Measurements from ENCODE around the gene CNTNAP4.

Gene CNTNAP4

GRCh38 chr16:76456016-76456415 lies 178.8 kb downstream of the CNTNAP4 start:
- no peaks in the 10 kb centered on the region for H3K79me1 ChIP-seq (replicated peaks; ENCODE audit: low read length, poor library complexity, severe bottlenecking)
- no peaks in the 10 kb centered on the region for H3K4me1 ChIP-seq (ENCODE audit: control insufficient read depth, insufficient read depth, low read depth, low read length)
- H3K14ac ChIP-seq (ENCODE audit: low read length in 2 of 2) = no peak overlapping the region
- no peaks in the 10 kb centered on the region for H3K9me3 ChIP-seq (ENCODE audit: control insufficient read depth, low read length)
- no peak overlapping the region for H2BK12ac ChIP-seq (ENCODE audit: low read length in 2 of 2)
- no peak overlapping the region for H4K8ac ChIP-seq (ENCODE audit: low read length)
- H2BK15ac ChIP-seq (ENCODE audit: low read depth, poor library complexity, severe bottlenecking) = no peak overlapping the region
- no peak overlapping the region for H3K9ac ChIP-seq (ENCODE audit: low read length)
- no peaks in the 10 kb centered on the region for H3K36me3 ChIP-seq (ENCODE audit: control insufficient read depth in 1 of 2, insufficient read depth in 2 of 2, low read depth in 1 of 2, low read length in 2 of 2)
- DNase-seq = no peak
- H3K27ac ChIP-seq (ENCODE audit: low read length, poor library complexity, severe bottlenecking) = no peak overlapping the region
- H3K4ac ChIP-seq (ENCODE audit: low read depth in 1 of 2, low read length in 2 of 2) = no peak overlapping the region
- H2AFZ ChIP-seq (ENCODE audit: low read depth, low read length) = no peak overlapping the region
- H2BK5ac ChIP-seq (ENCODE audit: low read depth, low read length, poor library complexity, severe bottlenecking) = no peak overlapping the region
- no peak overlapping the region for H3K4me3 ChIP-seq (ENCODE audit: insufficient read depth in 1 of 2, low read depth in 1 of 2, low read length in 2 of 2)
- no peak overlapping the region for H2BK120ac ChIP-seq (ENCODE audit: low read depth, low read length)
- 59% methylated on average over 4 of the region's 5 CpGs for WGBS
- no peak overlapping the region for H4K91ac ChIP-seq (ENCODE audit: low read length)
- H2AK5ac ChIP-seq (ENCODE audit: low read length, severe bottlenecking) = no peak overlapping the region
- no peaks in the 10 kb centered on the region for H3K27me3 ChIP-seq (ENCODE audit: control insufficient read depth in 1 of 2, insufficient read depth in 1 of 2, low read length in 2 of 2)
- H3K4me2 ChIP-seq (ENCODE audit: low read length, poor library complexity, severe bottlenecking) = no peak overlapping the region
- H3K18ac ChIP-seq (ENCODE audit: low read depth in 1 of 2, low read length in 2 of 2) = no peak overlapping the region
- H3K23ac ChIP-seq (ENCODE audit: low read length in 2 of 2) = no peak overlapping the region

GRCh38 chr16:76459111-76459510 lies 181.9 kb downstream of the CNTNAP4 start:
- Histone ChIP-seq H3K4me2 (ENCODE audit: low read length, poor library complexity, severe bottlenecking) (no peak overlapping the region), H2BK120ac (ENCODE audit: low read depth, low read length) (no peak overlapping the region)
- 100% methylated on average over 1 of the region's 2 CpGs for WGBS

GRCh38 chr16:76461836-76462235 lies 184.6 kb downstream of the CNTNAP4 start:
- H3K4me3 ChIP-seq (ENCODE audit: insufficient read depth in 1 of 2, low read depth in 1 of 2, low read length in 2 of 2) = no peak overlapping the region
- WGBS = 69% methylated on average over 6 of the region's 8 CpGs
- H3K4me1 ChIP-seq (ENCODE audit: control insufficient read depth, insufficient read depth, low read depth, low read length) = no peaks in the 10 kb centered on the region

More at GRCh38 chr16:76459111-76459510, 181.9 kb downstream of the CNTNAP4 start:
- no peak overlapping the region for H2BK12ac ChIP-seq (ENCODE audit: low read length in 2 of 2)
- H2AFZ ChIP-seq (ENCODE audit: low read depth, low read length) = no peak overlapping the region
- H3K27me3 ChIP-seq (ENCODE audit: control insufficient read depth in 1 of 2, insufficient read depth in 1 of 2, low read length in 2 of 2) = no peaks in the 10 kb centered on the region
- H3K23ac ChIP-seq (ENCODE audit: low read length in 2 of 2) = no peak overlapping the region
- H3K4me1 ChIP-seq (ENCODE audit: control insufficient read depth, insufficient read depth, low read depth, low read length) = no peaks in the 10 kb centered on the region
- no peaks in the 10 kb centered on the region for H3K79me1 ChIP-seq (replicated peaks; ENCODE audit: low read length, poor library complexity, severe bottlenecking)
- no peak overlapping the region for H4K8ac ChIP-seq (ENCODE audit: low read length)
- H3K9me3 ChIP-seq (ENCODE audit: control insufficient read depth, low read length) = no peaks in the 10 kb centered on the region
- H2BK5ac ChIP-seq (ENCODE audit: low read depth, low read length, poor library complexity, severe bottlenecking) = no peak overlapping the region
- no peak overlapping the region for H2BK15ac ChIP-seq (ENCODE audit: low read depth, poor library complexity, severe bottlenecking)
- no peak overlapping the region for H3K4me3 ChIP-seq (ENCODE audit: insufficient read depth in 1 of 2, low read depth in 1 of 2, low read length in 2 of 2)
- H3K18ac ChIP-seq (ENCODE audit: low read depth in 1 of 2, low read length in 2 of 2) = no peak overlapping the region
- DNase-seq = no peak
- H3K9ac ChIP-seq (ENCODE audit: low read length) = no peak overlapping the region
- H3K36me3 ChIP-seq (ENCODE audit: control insufficient read depth in 1 of 2, insufficient read depth in 2 of 2, low read depth in 1 of 2, low read length in 2 of 2) = no peaks in the 10 kb centered on the region
- no peak overlapping the region for H2AK5ac ChIP-seq (ENCODE audit: low read length, severe bottlenecking)
- no peak overlapping the region for H3K27ac ChIP-seq (ENCODE audit: low read length, poor library complexity, severe bottlenecking)
- no peak overlapping the region for H4K91ac ChIP-seq (ENCODE audit: low read length)
- H3K14ac ChIP-seq (ENCODE audit: low read length in 2 of 2) = no peak overlapping the region
- no peak overlapping the region for H3K4ac ChIP-seq (ENCODE audit: low read depth in 1 of 2, low read length in 2 of 2)

GRCh38 chr16:76464955-76465620 lies 187.9 kb downstream of the CNTNAP4 start:
- Histone ChIP-seq H2BK12ac (ENCODE audit: low read length in 2 of 2) (no peak overlapping the region), H3K4me2 (ENCODE audit: low read length, poor library complexity, severe bottlenecking) (no peak overlapping the region), H3K9me3 (ENCODE audit: control insufficient read depth, low read length) (no peaks in the 10 kb centered on the region), H2BK5ac (ENCODE audit: low read depth, low read length, poor library complexity, severe bottlenecking) (no peak overlapping the region), H3K79me1 (replicated peaks; ENCODE audit: low read length, poor library complexity, severe bottlenecking) (no peaks in the 10 kb centered on the region), H2BK120ac (ENCODE audit: low read depth, low read length) (no peak overlapping the region), H3K9ac (ENCODE audit: low read length) (no peak overlapping the region), H3K27ac (ENCODE audit: low read length, poor library complexity, severe bottlenecking) (no peak overlapping the region), H3K4me1 (ENCODE audit: control insufficient read depth, insufficient read depth, low read depth, low read length) (no peaks in the 10 kb centered on the region), H3K27me3 (ENCODE audit: control insufficient read depth in 1 of 2, insufficient read depth in 1 of 2, low read length in 2 of 2) (no peaks in the 10 kb centered on the region), H4K8ac (ENCODE audit: low read length) (no peak overlapping the region), H2AK5ac (ENCODE audit: low read length, severe bottlenecking) (no peak overlapping the region), H3K36me3 (ENCODE audit: control insufficient read depth in 1 of 2, insufficient read depth in 2 of 2, low read depth in 1 of 2, low read length in 2 of 2) (no peaks in the 10 kb centered on the region), H2AFZ (ENCODE audit: low read depth, low read length) (no peak overlapping the region), H3K23ac (ENCODE audit: low read length in 2 of 2) (no peak overlapping the region), H3K4ac (ENCODE audit: low read depth in 1 of 2, low read length in 2 of 2) (no peak overlapping the region), H3K14ac (ENCODE audit: low read length in 2 of 2) (no peak overlapping the region), H2BK15ac (ENCODE audit: low read depth, poor library complexity, severe bottlenecking) (no peak overlapping the region), H4K91ac (ENCODE audit: low read length) (no peak overlapping the region), H3K4me3 (ENCODE audit: insufficient read depth in 1 of 2, low read depth in 1 of 2, low read length in 2 of 2) (no peak overlapping the region), H3K18ac (ENCODE audit: low read depth in 1 of 2, low read length in 2 of 2) (no peak overlapping the region)
- no peak for DNase-seq
- WGBS = 91% methylated on average over 2 of the region's 3 CpGs

More at GRCh38 chr16:76461836-76462235, 184.6 kb downstream of the CNTNAP4 start:
- Histone ChIP-seq H2BK120ac (ENCODE audit: low read depth, low read length) (no peak overlapping the region), H3K27me3 (ENCODE audit: control insufficient read depth in 1 of 2, insufficient read depth in 1 of 2, low read length in 2 of 2) (no peaks in the 10 kb centered on the region), H3K18ac (ENCODE audit: low read depth in 1 of 2, low read length in 2 of 2) (no peak overlapping the region), H3K23ac (ENCODE audit: low read length in 2 of 2) (no peak overlapping the region), H3K36me3 (ENCODE audit: control insufficient read depth in 1 of 2, insufficient read depth in 2 of 2, low read depth in 1 of 2, low read length in 2 of 2) (no peaks in the 10 kb centered on the region), H2BK5ac (ENCODE audit: low read depth, low read length, poor library complexity, severe bottlenecking) (no peak overlapping the region), H3K79me1 (replicated peaks; ENCODE audit: low read length, poor library complexity, severe bottlenecking) (no peaks in the 10 kb centered on the region), H3K27ac (ENCODE audit: low read length, poor library complexity, severe bottlenecking) (no peak overlapping the region), H4K8ac (ENCODE audit: low read length) (no peak overlapping the region), H3K4me2 (ENCODE audit: low read length, poor library complexity, severe bottlenecking) (no peak overlapping the region), H2AK5ac (ENCODE audit: low read length, severe bottlenecking) (no peak overlapping the region), H2BK15ac (ENCODE audit: low read depth, poor library complexity, severe bottlenecking) (no peak overlapping the region), H3K9ac (ENCODE audit: low read length) (no peak overlapping the region), H2AFZ (ENCODE audit: low read depth, low read length) (no peak overlapping the region), H3K14ac (ENCODE audit: low read length in 2 of 2) (no peak overlapping the region), H4K91ac (ENCODE audit: low read length) (no peak overlapping the region), H3K9me3 (ENCODE audit: control insufficient read depth, low read length) (no peaks in the 10 kb centered on the region), H2BK12ac (ENCODE audit: low read length in 2 of 2) (no peak overlapping the region), H3K4ac (ENCODE audit: low read depth in 1 of 2, low read length in 2 of 2) (no peak overlapping the region)
- DNase-seq = no peak

Measured in mesenchymal stem cell (in vitro differentiated cells and primary cell).